ENCODE results near the gene MAML3. TPM values are rescaled to one million over a fixed set of nuclear protein-coding genes. Genes with fewer than 3 reads are reported as not detected.

MAML3 gene
- total RNA-seq, 1 donor from 2014 or later, result 8.1 TPM

- no peaks in the 10 kb centered on the region for H3K9me3 Mint-ChIP-seq (ENCODE audit: unreplicated experiment)
- FAIRE-seq, result no peak
- H3K79me2 ChIP-seq (ENCODE audit: insufficient read depth, low read length), result no peaks in the 10 kb centered on the region
These were observed 26.6 kb downstream of the MAML3 start for GRCh38 chr4:140127422-140127821.

GRCh38 chr4:140126261-140126660, 27.7 kb downstream of the MAML3 start:
- Histone ChIP-seq H3K9ac (ENCODE audit: low read length) (no peak overlapping the region), H3K4me3 (ENCODE audit: insufficient read depth, low read depth, low read length) (no peak overlapping the region), H3K4me1 (ENCODE audit: insufficient read depth, low read length) (peaks cover 2% of the 10 kb centered on the region), H3K27me3 (ENCODE audit: insufficient read depth, low read length) (no peaks in the 10 kb centered on the region), H2AFZ (ENCODE audit: low read depth, low read length) (no peak overlapping the region), H3K4me2 (ENCODE audit: low read length) (no peak overlapping the region), H3K36me3 (ENCODE audit: insufficient read depth, low read length) (no peaks in the 10 kb centered on the region), H3K27ac (ENCODE audit: low read depth, low read length) (no peak overlapping the region), H3K9me3 (ENCODE audit: insufficient read depth, low read depth, low read length) (no peaks in the 10 kb centered on the region), H4K20me1 (ENCODE audit: insufficient read depth, low read length) (no peaks in the 10 kb centered on the region), H3K79me2 (ENCODE audit: insufficient read depth, low read length) (no peaks in the 10 kb centered on the region)
- TF ChIP-seq EZH2 (IDR thresholded peaks at IDR 0.05; ENCODE audit: insufficient read depth, low read length) (no peak), CTCF (IDR thresholded peaks at IDR 0.05; ENCODE audit: insufficient read depth, low read depth, low read length) (no peak)
- Mint-ChIP-seq H3K9me3 (ENCODE audit: unreplicated experiment) (no peaks in the 10 kb centered on the region), H3K4me3 (ENCODE audit: unreplicated experiment) (no peak overlapping the region), H3K4me1 (ENCODE audit: low read depth, unreplicated experiment) (peaks cover 11% of the 10 kb centered on the region), H3K27me3 (ENCODE audit: low read depth, unreplicated experiment) (no peaks in the 10 kb centered on the region), H3K36me3 (ENCODE audit: low read depth, unreplicated experiment) (peaks cover 6% of the 10 kb centered on the region), H3K27ac (ENCODE audit: unreplicated experiment) (no peak overlapping the region)
- DNase-seq (ENCODE audit: low read depth) (no peak), FAIRE-seq (no peak)

More at GRCh38 chr4:140127422-140127821, 26.6 kb downstream of the MAML3 start:
- Mint-ChIP-seq H3K4me3 (ENCODE audit: unreplicated experiment) (no peak overlapping the region), H3K27ac (ENCODE audit: unreplicated experiment) (no peak overlapping the region), H3K27me3 (ENCODE audit: low read depth, unreplicated experiment) (no peaks in the 10 kb centered on the region), H3K36me3 (ENCODE audit: low read depth, unreplicated experiment) (peaks cover 6% of the 10 kb centered on the region), H3K4me1 (ENCODE audit: low read depth, unreplicated experiment) (peaks cover 13% of the 10 kb centered on the region)
- Histone ChIP-seq H3K4me2 (ENCODE audit: low read length) (no peak overlapping the region), H3K4me3 (ENCODE audit: insufficient read depth, low read depth, low read length) (no peak overlapping the region), H3K9me3 (ENCODE audit: insufficient read depth, low read depth, low read length) (no peaks in the 10 kb centered on the region), H3K27ac (ENCODE audit: low read depth, low read length) (no peak overlapping the region), H3K9ac (ENCODE audit: low read length) (no peak overlapping the region), H3K4me1 (ENCODE audit: insufficient read depth, low read length) (peaks cover 2% of the 10 kb centered on the region), H3K27me3 (ENCODE audit: insufficient read depth, low read length) (no peaks in the 10 kb centered on the region), H4K20me1 (ENCODE audit: insufficient read depth, low read length) (no peaks in the 10 kb centered on the region), H3K36me3 (ENCODE audit: insufficient read depth, low read length) (no peaks in the 10 kb centered on the region), H2AFZ (ENCODE audit: low read depth, low read length) (no peak overlapping the region)
- no peak for DNase-seq (ENCODE audit: low read depth)
- TF ChIP-seq EZH2 (IDR thresholded peaks at IDR 0.05; ENCODE audit: insufficient read depth, low read length) (no peak), CTCF (IDR thresholded peaks at IDR 0.05; ENCODE audit: insufficient read depth, low read depth, low read length) (no peak)

- TF ChIP-seq CTCF (IDR thresholded peaks at IDR 0.05; ENCODE audit: insufficient read depth, low read depth, low read length) (no peak), EZH2 (IDR thresholded peaks at IDR 0.05; ENCODE audit: insufficient read depth, low read length) (no peak)
- Histone ChIP-seq H2AFZ (ENCODE audit: low read depth, low read length) (no peak overlapping the region), H3K9me3 (ENCODE audit: insufficient read depth, low read depth, low read length) (no peaks in the 10 kb centered on the region), H3K36me3 (ENCODE audit: insufficient read depth, low read length) (no peaks in the 10 kb centered on the region), H3K27me3 (ENCODE audit: insufficient read depth, low read length) (no peaks in the 10 kb centered on the region), H4K20me1 (ENCODE audit: insufficient read depth, low read length) (no peaks in the 10 kb centered on the region), H3K4me1 (ENCODE audit: insufficient read depth, low read length) (no peaks in the 10 kb centered on the region), H3K4me2 (ENCODE audit: low read length) (no peak overlapping the region), H3K27ac (ENCODE audit: low read depth, low read length) (no peak overlapping the region), H3K79me2 (ENCODE audit: insufficient read depth, low read length) (no peaks in the 10 kb centered on the region), H3K4me3 (ENCODE audit: insufficient read depth, low read depth, low read length) (no peak overlapping the region), H3K9ac (ENCODE audit: low read length) (no peak overlapping the region)
- Mint-ChIP-seq H3K9me3 (ENCODE audit: unreplicated experiment) (no peaks in the 10 kb centered on the region), H3K4me1 (ENCODE audit: low read depth, unreplicated experiment) (peaks cover 5% of the 10 kb centered on the region), H3K27ac (ENCODE audit: unreplicated experiment) (no peak overlapping the region), H3K4me3 (ENCODE audit: unreplicated experiment) (no peak overlapping the region), H3K27me3 (ENCODE audit: low read depth, unreplicated experiment) (no peaks in the 10 kb centered on the region), H3K36me3 (ENCODE audit: low read depth, unreplicated experiment) (peaks cover 4% of the 10 kb centered on the region)
- FAIRE-seq (no peak), DNase-seq (ENCODE audit: low read depth) (no peak)
These were observed 28.6 kb downstream of the MAML3 start for GRCh38 chr4:140125374-140125773.

Data from astrocyte (in vitro differentiated cells and primary cell).